ENCODE data around the gene ATP8B1. TPM values are rescaled to one million over a fixed set of nuclear protein-coding genes. Genes with fewer than 3 reads are reported as not detected.

Gene ATP8B1
- total and polyA plus RNA-seq, 9 of the 15 experiments (the other 6 are each of a cell fraction or from before 2014, with no cell fraction given): 0.01 to 0.22 (median 0.03) TPM; not detected in 3

- TF ChIP-seq BCOR (IDR thresholded peaks at IDR 0.05) (no peak), CGGBP1 (CRISPR knock-in tag; IDR thresholded peaks at IDR 0.05) (no peak), HNRNPUL1 (IDR thresholded peaks at IDR 0.05; ENCODE audit: low read length) (no peak), DPF2 (IDR thresholded peaks at IDR 0.05) (0 out of 2 replicates have a peak, but pooled peaks have one; percentile 30), ZNF717 (CRISPR knock-in tag; IDR thresholded peaks at IDR 0.05) (no peak), CTCF (IDR thresholded peaks at IDR 0.05 in 2 of 3, conservative IDR thresholded peaks at IDR 0.05 in 1 of 3; ENCODE audit: insufficient read depth in 2 of 3, low read depth in 1 of 3, low read length in 3 of 3) (no peak), RBBP5 (IDR thresholded peaks at IDR 0.05; ENCODE audit: borderline replicate concordance, insufficient read depth, low read length, poor library complexity, severe bottlenecking) (no peak), FOXK1 (CRISPR knock-in tag; IDR thresholded peaks at IDR 0.05; ENCODE audit: borderline replicate concordance) (no peak), JUND (IDR thresholded peaks at IDR 0.05; ENCODE audit: borderline replicate concordance, low read depth, low read length) (peak; percentile 76; the same call in 1 of the 2 replicates), JUND (tag; IDR thresholded peaks at IDR 0.05; ENCODE audit: borderline replicate concordance, low read depth, low read length) (no peak), JUN (IDR thresholded peaks at IDR 0.05; ENCODE audit: borderline replicate concordance, low read depth, low read length) (peak; percentile 67; the same call in 1 of the 2 replicates), JUN (CRISPR knock-in tag; IDR thresholded peaks at IDR 0.05; ENCODE audit: borderline replicate concordance) (no peak), ZBTB12 (CRISPR knock-in tag; IDR thresholded peaks at IDR 0.05) (no peak), RFX5 (IDR thresholded peaks at IDR 0.05; ENCODE audit: low read depth, low read length) (no peak), ZNF146 (CRISPR knock-in tag; IDR thresholded peaks at IDR 0.05; ENCODE audit: unreplicated experiment) (no peak), ESRRA (IDR thresholded peaks at IDR 0.05; ENCODE audit: borderline replicate concordance, low read depth) (no peak), ETS1 (conservative IDR thresholded peaks at IDR 0.05; ENCODE audit: control insufficient read depth, low read depth, low read length) (no peak), SMAD2 (IDR thresholded peaks at IDR 0.05; ENCODE audit: low read depth, low read length) (no peak), SAFB (IDR thresholded peaks at IDR 0.05; ENCODE audit: borderline replicate concordance, low read depth, low read length) (no peak), TEAD1 (CRISPR knock-in tag; IDR thresholded peaks at IDR 0.05) (peak in 1 of 2 experiments; percentile 32; a peak in 1 of 4 replicates), MEIS2 (IDR thresholded peaks at IDR 0.05; ENCODE audit: partially characterized antibody) (no peak), PCBP1 (IDR thresholded peaks at IDR 0.05; ENCODE audit: low read depth, low read length, poor library complexity, severe bottlenecking) (no peak), ILF3 (IDR thresholded peaks at IDR 0.05; ENCODE audit: borderline replicate concordance) (no peak), ATF2 (CRISPR knock-in tag; IDR thresholded peaks at IDR 0.05) (no peak), CREM (IDR thresholded peaks at IDR 0.05; ENCODE audit: low read depth) (peak; percentile 84)
Measured at GRCh38 chr18:57660961-57661360, 142.2 kb downstream of the ATP8B1 start (continued).
